Measurements from ENCODE around the gene NEK9.
A peak's percentile ranks its signal among the peaks of the same experiment; 100 is the strongest.

Gene NEK9

DNA sequence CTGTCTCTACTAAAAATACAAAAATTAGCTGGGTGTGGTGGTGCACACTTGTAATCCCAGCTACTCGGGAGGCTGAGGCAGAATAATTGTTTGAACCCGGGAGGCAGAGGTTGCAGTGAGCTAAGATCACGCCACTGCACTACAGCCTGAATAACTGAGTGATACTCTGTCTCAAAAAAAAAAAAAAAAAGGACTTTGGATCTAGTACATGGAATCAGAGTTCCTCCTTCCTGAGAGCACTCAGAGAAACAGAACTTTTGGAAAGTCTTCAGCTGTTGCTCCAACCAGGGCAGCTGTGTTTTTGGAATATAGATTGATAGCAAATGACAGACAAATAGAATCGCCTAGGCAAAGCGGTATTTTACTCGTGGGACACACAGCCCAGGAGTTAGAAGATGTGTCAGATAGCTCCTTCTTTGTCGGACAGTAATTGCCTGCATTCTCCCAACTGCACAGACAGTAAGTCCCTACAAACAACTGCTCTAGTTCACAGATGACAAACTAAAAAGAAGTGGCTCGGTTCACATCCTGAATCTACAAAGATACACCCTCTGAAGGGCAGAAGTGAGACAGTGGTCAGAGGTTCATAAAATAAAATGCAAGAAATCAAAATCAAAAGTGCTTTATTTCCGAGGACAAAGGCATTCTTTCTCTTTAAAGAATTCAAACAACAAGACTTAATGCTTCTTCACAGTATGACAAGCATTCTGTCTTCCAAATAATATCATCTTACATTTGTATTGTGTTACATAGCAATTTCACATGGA lies 17.1 kb upstream of the NEK9 start:
- H3K27ac ChIP-seq = no peak overlapping the region
- TF ChIP-seq CTCF (IDR thresholded peaks at IDR 0.05) = no peak

DNA sequence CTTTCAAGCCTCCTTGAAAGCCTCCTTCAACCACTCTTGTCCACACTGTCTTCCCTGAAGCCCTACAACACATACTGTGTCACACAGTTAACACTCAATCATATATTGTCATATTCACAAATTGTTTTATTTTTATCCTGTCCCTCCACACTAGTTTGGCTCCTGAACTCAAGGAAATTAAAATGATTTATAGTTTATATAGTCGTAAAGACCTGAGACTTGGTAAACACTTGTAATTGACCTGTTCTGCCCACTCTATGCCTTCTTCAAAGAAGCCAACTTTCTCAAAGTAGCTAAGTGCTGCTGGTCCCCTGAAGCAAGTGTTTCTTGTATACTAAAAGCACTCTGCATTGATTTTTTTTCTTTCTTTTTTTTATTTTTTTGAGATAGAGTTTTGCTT lies 15.6 kb upstream of the NEK9 start:
- no peak overlapping the region for H3K27ac ChIP-seq
- no peak for TF ChIP-seq ZFX (IDR thresholded peaks at IDR 0.05; ENCODE audit: borderline replicate concordance)
- no peak for TF ChIP-seq CTCF (IDR thresholded peaks at IDR 0.05)

DNA sequence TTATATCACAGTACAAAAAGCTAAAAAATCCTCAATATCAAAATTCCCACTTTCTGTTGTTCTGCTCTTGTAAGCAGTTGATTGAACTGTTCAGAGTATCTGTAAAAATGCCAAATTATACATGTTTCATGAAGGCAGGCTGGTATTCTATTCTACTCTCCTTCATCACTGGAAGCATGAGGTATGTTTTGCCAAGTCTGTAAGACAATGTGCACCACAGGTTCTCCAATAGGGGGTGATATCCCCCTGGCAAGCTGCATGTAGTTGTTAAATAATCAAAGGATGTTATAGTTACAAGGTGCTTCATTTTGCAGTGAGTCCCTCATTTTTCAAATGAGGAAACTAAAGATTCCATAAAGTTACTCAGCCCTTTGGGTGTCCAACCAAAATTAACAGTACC lies 15.1 kb upstream of the NEK9 start:
- no peak overlapping the region for H3K27ac ChIP-seq
- no peak for TF ChIP-seq ZFX (IDR thresholded peaks at IDR 0.05; ENCODE audit: borderline replicate concordance)
- peak; percentile 20; the same call in 1 of the 2 replicates for TF ChIP-seq CTCF (IDR thresholded peaks at IDR 0.05)

DNA sequence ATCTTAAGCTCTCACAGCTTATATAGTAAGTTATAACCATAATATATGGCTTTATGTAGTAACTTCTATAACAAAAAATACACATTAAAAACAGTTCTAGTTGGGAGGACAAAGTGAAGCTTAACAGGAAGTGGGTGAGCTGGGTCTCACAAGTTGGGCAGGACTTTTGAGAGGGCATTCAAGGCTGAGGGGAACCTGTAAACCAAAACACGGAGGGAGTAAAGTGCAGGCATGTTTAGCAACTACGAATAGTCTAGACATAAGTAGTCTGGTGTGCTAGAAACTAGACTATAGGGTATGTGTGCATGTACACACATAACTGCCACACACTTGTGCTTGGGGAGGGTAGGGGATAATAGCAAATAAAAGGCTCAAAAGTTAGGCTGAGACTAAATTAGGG lies 14.2 kb upstream of the NEK9 start:
- TF ChIP-seq ZFX (IDR thresholded peaks at IDR 0.05; ENCODE audit: borderline replicate concordance) (no peak), CTCF (IDR thresholded peaks at IDR 0.05) (no peak)
- no peak overlapping the region for H3K27ac ChIP-seq

DNA sequence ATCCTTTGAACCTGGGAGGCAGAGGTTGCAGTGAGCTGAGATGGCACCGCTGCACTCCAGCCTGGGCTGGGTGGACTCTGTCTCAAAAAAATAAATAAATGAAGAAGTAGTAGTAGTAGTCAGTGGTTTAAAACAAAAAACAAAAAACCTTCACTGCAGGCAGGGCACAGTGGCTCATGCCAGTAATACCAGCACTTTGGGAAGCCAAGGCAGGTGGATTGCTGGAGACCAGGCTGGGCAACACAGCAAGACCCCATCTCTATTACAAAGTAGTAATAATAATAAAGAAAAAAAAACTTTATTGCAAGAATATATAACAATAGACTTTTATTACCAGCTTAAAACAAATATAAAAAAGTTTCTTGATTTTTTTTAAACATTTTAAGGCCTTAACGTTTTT lies 13.8 kb upstream of the NEK9 start:
- TF ChIP-seq ZFX (IDR thresholded peaks at IDR 0.05; ENCODE audit: borderline replicate concordance) (no peak), CTCF (IDR thresholded peaks at IDR 0.05) (no peak)
- no peak overlapping the region for H3K27ac ChIP-seq

DNA sequence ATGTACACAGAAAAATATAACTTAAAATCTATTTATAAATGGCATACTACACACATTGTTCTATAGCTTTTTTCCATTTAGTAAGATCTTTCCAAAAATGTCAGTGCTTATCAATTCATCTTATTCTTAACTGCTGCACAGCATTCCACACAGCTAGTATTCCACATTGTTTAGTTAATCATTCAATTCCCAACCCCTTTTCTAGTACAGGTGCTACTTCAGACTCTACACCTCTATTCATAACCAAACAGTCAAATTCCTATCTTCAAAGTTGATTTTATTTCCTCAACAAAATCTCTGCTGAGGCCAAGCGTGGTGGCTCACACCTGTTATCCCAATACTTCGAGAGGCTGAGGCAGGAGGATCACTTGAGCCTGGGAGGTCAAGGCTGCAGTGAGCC lies 12.3 kb upstream of the NEK9 start:
- no peak for TF ChIP-seq ZFX (IDR thresholded peaks at IDR 0.05; ENCODE audit: borderline replicate concordance)
- no peak overlapping the region for H3K27ac ChIP-seq

DNA sequence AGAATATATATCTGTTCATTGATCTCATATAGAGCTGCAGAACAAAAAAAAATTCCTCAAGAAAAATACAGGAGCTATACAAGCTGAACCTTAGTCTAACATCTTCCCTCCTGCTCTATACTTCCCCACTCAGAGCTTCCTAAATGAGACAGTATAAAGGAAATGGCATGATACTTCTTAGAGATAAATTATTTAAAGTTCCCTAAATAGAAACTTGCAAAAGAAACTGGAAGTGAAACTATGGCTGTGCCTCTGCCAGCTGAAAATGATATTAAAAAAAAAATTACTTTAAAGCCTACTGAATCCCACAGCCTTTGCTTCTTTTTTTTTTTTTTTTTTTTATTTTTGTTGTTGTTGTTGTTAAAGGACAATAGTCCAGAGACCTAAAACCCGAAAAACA lies 11.6 kb upstream of the NEK9 start:
- no peak for TF ChIP-seq CTCF (IDR thresholded peaks at IDR 0.05)
- no peak overlapping the region for H3K27ac ChIP-seq

- H3K27ac ChIP-seq = 0 out of 2 replicates have a peak overlapping the region, but pooled peaks have one; percentile 14
- no peak for TF ChIP-seq ZFX (IDR thresholded peaks at IDR 0.05; ENCODE audit: borderline replicate concordance)
- no peak for TF ChIP-seq CTCF (IDR thresholded peaks at IDR 0.05)
Measured at GRCh38 chr14:75134644-75135043, 7.8 kb upstream of the NEK9 start.

Data from 22Rv1 (cell line).